Small intestine (tissue), 7 donors: ENCODE results near the gene ANKRD44. TPM values are rescaled to one million over a fixed set of nuclear protein-coding genes. Genes with fewer than 3 reads are reported as not detected.

ENCODE experiments used
- DNase-seq, 2 donors: peaks; one replicate each; pipeline versions ENCODE4 v3.0.0 to v3.0.0-alpha.2; 2013
- FAIRE-seq: peaks from 2 replicates; lab custom pipeline; 2012; peaks lifted over from hg19 to GRCh38; lab: Jason Lieb, UNC
- H3K27ac ChIP-seq, 3 donors: one replicate each; pipeline ENCODE4 v1.5.1; 2013; ENCODE audit warnings: low read length in 2 of 3, mild to moderate bottlenecking in 2 of 3, control low read depth in 1 of 3, inconsistent platforms in 1 of 3, low read depth in 1 of 3, moderate library complexity in 1 of 3
- H3K27me3 ChIP-seq, 3 donors: one replicate each; pipeline ENCODE4 v1.6.1; 2013; ENCODE audit warnings: low read length in 3 of 3, inconsistent platforms in 1 of 3; ENCODE audit not compliant: control insufficient read depth in 3 of 3, insufficient read depth in 3 of 3
- H3K36me3 ChIP-seq, 3 donors: one replicate each; pipeline ENCODE4 v1.6.1; 2013; ENCODE audit warnings: low read length in 3 of 3, inconsistent platforms in 1 of 3, low read depth in 1 of 3, mild to moderate bottlenecking in 1 of 3, moderate library complexity in 1 of 3; ENCODE audit not compliant: control insufficient read depth in 3 of 3, insufficient read depth in 2 of 3
- H3K4me1 ChIP-seq, 3 donors: one replicate each; pipeline ENCODE4 v1.6.1; 2013; ENCODE audit warnings: low read length in 2 of 3, inconsistent platforms in 1 of 3, low read depth in 1 of 3, mild to moderate bottlenecking in 1 of 3, moderate library complexity in 1 of 3; ENCODE audit not compliant: control insufficient read depth in 3 of 3, insufficient read depth in 2 of 3
- H3K4me3 ChIP-seq, 3 donors: one replicate each; pipeline ENCODE4 v1.5.1; 2013; ENCODE audit warnings: low read length in 3 of 3, control low read depth in 1 of 3, inconsistent platforms in 1 of 3, low read depth in 1 of 3, mild to moderate bottlenecking in 1 of 3, moderate library complexity in 1 of 3
- H3K9me3 ChIP-seq, 2 donors: one replicate each; pipeline ENCODE4 v1.6.1; 2013; ENCODE audit warnings: low read depth in 1 of 2, low read length in 1 of 2; ENCODE audit not compliant: control insufficient read depth in 2 of 2, insufficient read depth in 1 of 2
- WGBS, 3 donors: extraction: QIAGEN DNeasy Blood & Tissue Kit; methylation state at CpG; one replicate each; pipeline ENCODE4 v1.1.7; 2013; 5-methylcytosine and 5-hydroxymethylcytosine counted together
- polyA plus RNA-seq, 4 donors: library from polyadenylated mRNA; stranded (reverse) in 3 of 4; unstranded in 1 of 4; fragments of 200-250 nt in 3 of 4; fragments of 120-200 nt in 1 of 4; gene quantifications; one replicate each; pipeline versions ENCODE4 v1.2.1 to v1.2.3, GENCODE V29; 2013
- donor health status: healthy with polysubstance abuse.
- donor health status: control.
- donor health status: control.
- donor health status: Bipolar disorder and iron deficiency.
- donor health status: healthy.

The ANKRD44 gene
- polyA plus RNA-seq, 4 donors = 0.89 to 5.2 (median 1.7) TPM

- no peak for DNase-seq
- Histone ChIP-seq H3K9me3 (no peaks in the 10 kb centered on the region), H3K27me3 (peaks cover 0 to 5% (median 0%) of the 10 kb centered on the region in 3 donors), H3K4me1 (peaks cover 0 to 6% (median 0%) of the 10 kb centered on the region in 3 donors), H3K27ac (no peak overlapping the region), H3K36me3 (no peaks in the 10 kb centered on the region), H3K4me3 (no peak overlapping the region)
- 74 to 79% (median 78%) methylated on average over 12 of the region's 12 CpGs for WGBS, 3 donors
- no peak for FAIRE-seq
Measured at GRCh38 chr2:197278799-197279763, 31.5 kb downstream of the ANKRD44 start.

GRCh38 chr2:197277794-197278193 is 32.8 kb downstream of the ANKRD44 start:
- WGBS, 3 donors = 74 to 84% (median 80%) methylated on average over 5 of the region's 5 CpGs
- FAIRE-seq = no peak
- no peak for DNase-seq
- Histone ChIP-seq H3K9me3 (no peaks in the 10 kb centered on the region), H3K27ac (no peak overlapping the region), H3K27me3 (peaks cover 0 to 5% (median 0%) of the 10 kb centered on the region in 3 donors), H3K4me1 (peaks cover 0 to 6% (median 0%) of the 10 kb centered on the region in 3 donors), H3K36me3 (no peaks in the 10 kb centered on the region), H3K4me3 (no peak overlapping the region)

GRCh38 chr2:197276156-197276555 is 34.4 kb downstream of the ANKRD44 start:
- DNase-seq (no peak), FAIRE-seq (peak; percentile 26)
- Histone ChIP-seq H3K27me3 (peaks cover 0 to 3% (median 0%) of the 10 kb centered on the region in 3 donors), H3K9me3 (no peaks in the 10 kb centered on the region), H3K36me3 (no peaks in the 10 kb centered on the region), H3K4me1 (peaks cover 0 to 6% (median 0%) of the 10 kb centered on the region in 3 donors), H3K27ac (no peak overlapping the region), H3K4me3 (no peak overlapping the region)
- 93 to 96% (median 95%) methylated on average over 2 of the region's 2 CpGs for WGBS, 3 donors

GRCh38 chr2:197274937-197275336 is 35.6 kb downstream of the ANKRD44 start:
- peaks cover 0 to 3% (median 0%) of the 10 kb centered on the region in 3 donors for H3K27me3 ChIP-seq
- no peak for DNase-seq
- FAIRE-seq = no peak
- no peak overlapping the region for H3K4me3 ChIP-seq
- no peaks in the 10 kb centered on the region for H3K9me3 ChIP-seq
- H3K27ac ChIP-seq = no peak overlapping the region
- H3K4me1 ChIP-seq = peaks cover 0 to 5% (median 0%) of the 10 kb centered on the region in 3 donors
- WGBS, 3 donors = 97 to 100% (median 98%) methylated on average over 3 of the region's 3 CpGs
- H3K36me3 ChIP-seq = no peaks in the 10 kb centered on the region

- Histone ChIP-seq H3K27me3 (peaks cover 0 to 3% (median 0%) of the 10 kb centered on the region in 3 donors), H3K36me3 (no peaks in the 10 kb centered on the region), H3K27ac (no peak overlapping the region), H3K4me3 (no peak overlapping the region), H3K4me1 (peaks cover 0 to 4% (median 0%) of the 10 kb centered on the region in 3 donors), H3K9me3 (no peaks in the 10 kb centered on the region)
- FAIRE-seq (no peak), DNase-seq (no peak)
- WGBS, 3 donors = 73 to 77% (median 74%) methylated on average over 6 of the region's 6 CpGs
Measured at GRCh38 chr2:197274349-197274748, 36.2 kb downstream of the ANKRD44 start.

GRCh38 chr2:197273485-197273884 is 37.1 kb downstream of the ANKRD44 start:
- peaks cover 0 to 4% (median 0%) of the 10 kb centered on the region in 3 donors for H3K4me1 ChIP-seq
- peaks cover 0 to 3% (median 0%) of the 10 kb centered on the region in 3 donors for H3K27me3 ChIP-seq
- no peak overlapping the region for H3K27ac ChIP-seq
- DNase-seq = peak in 1 of 2 donors; percentile 18
- H3K36me3 ChIP-seq = no peaks in the 10 kb centered on the region
- H3K4me3 ChIP-seq = no peak overlapping the region
- FAIRE-seq = no peak
- H3K9me3 ChIP-seq = no peaks in the 10 kb centered on the region
- 35 to 61% (median 50%) methylated on average over 4 of the region's 4 CpGs for WGBS, 3 donors

GRCh38 chr2:197270601-197271000 is 40.0 kb downstream of the ANKRD44 start:
- Histone ChIP-seq H3K4me1 (peaks cover 0 to 4% (median 0%) of the 10 kb centered on the region in 3 donors), H3K27ac (no peak overlapping the region), H3K36me3 (no peaks in the 10 kb centered on the region), H3K27me3 (no peaks in the 10 kb centered on the region), H3K9me3 (no peaks in the 10 kb centered on the region), H3K4me3 (no peak overlapping the region)
- no peak for FAIRE-seq
- peak in 1 of 2 donors; percentile 18 for DNase-seq
- whole genome bisulfite sequencing, 3 donors = 80 to 89% (median 86%) methylated on average over 3 of the region's 3 CpGs

GRCh38 chr2:197269815-197270214 is 40.8 kb downstream of the ANKRD44 start:
- Histone ChIP-seq H3K4me3 (no peak overlapping the region), H3K27me3 (no peaks in the 10 kb centered on the region), H3K27ac (no peak overlapping the region), H3K4me1 (peaks cover 0 to 4% (median 0%) of the 10 kb centered on the region in 3 donors), H3K9me3 (no peaks in the 10 kb centered on the region), H3K36me3 (no peaks in the 10 kb centered on the region)
- no peak for DNase-seq
- no peak for FAIRE-seq
